B cell (primary cell): Measurements from ENCODE around the gene SLC48A1. TPM values are rescaled to one million over a fixed set of nuclear protein-coding genes. Genes with fewer than 3 reads are reported as not detected.
A peak's percentile ranks its signal among the peaks of the same experiment; 100 is the strongest.

Source experiments
- ATAC-seq: fragments of 200-7000 bp; cut with Tn5 transposase; one replicate; pipeline ENCODE4 v1.10.0; 2021; ENCODE audit warnings: low read depth, mild to moderate bottlenecking, moderate number of reproducible peaks, moderate library complexity
- CTCF ChIA-PET: fragments of 350-600 bp; sonication (Branson Sonifier 250); formaldehyde crosslinking; loops from one replicate; lab custom pipeline; 2021; ENCODE audit warnings: antibody characterized with exemption, inconsistent platforms; lab: Charles Lee
- POLR2A ChIA-PET: fragments of 350-600 bp; sonication (Branson Sonifier 250); formaldehyde crosslinking; loops from one replicate; lab custom pipeline; 2021; ENCODE audit warnings: antibody characterized with exemption; lab: Charles Lee
- DNase-seq: peaks from one replicate; pipeline ENCODE4 v3.0.0; 2013
- H2AFZ ChIP-seq: 2 replicates; pipeline ENCODE4 v1.6.1; 2012; ENCODE audit warnings: mild to moderate bottlenecking, low read depth, low read length; ENCODE audit not compliant: insufficient read depth, poor library complexity, severe bottlenecking
- H3K27ac ChIP-seq, 2 donors: 1 replicate in 1 of 2; 2 replicates in 1 of 2; pipeline ENCODE4 v1.5.1; 2012 to 2013; ENCODE audit warnings: low read length in 2 of 2, mild to moderate bottlenecking in 2 of 2, moderate library complexity in 1 of 2
- H3K27me3 ChIP-seq, 4 experiments: fragments of 200-600 bp in 1 of 4; sonication (generic) in 1 of 4; replicated peaks in 1 of 4; 1 replicate in 2 of 4; 2 replicates in 2 of 4; pipeline versions ENCODE4 v1.6.1 to v1.7.0; 2013 to 2016; ENCODE audit warnings: low read length in 3 of 4, mild to moderate bottlenecking in 2 of 4, mixed read lengths in 1 of 4, moderate library complexity in 1 of 4; ENCODE audit not compliant: insufficient read depth in 4 of 4, control insufficient read depth in 3 of 4; ENCODE audit errors: control extremely low read depth in 1 of 4
- H3K36me3 ChIP-seq, 2 experiments: replicated peaks in 1 of 2; 1 replicate in 1 of 2; 2 replicates in 1 of 2; pipeline versions ENCODE4 v1.6.1 to v1.7.1; 2013; ENCODE audit warnings: low read length in 1 of 2; ENCODE audit not compliant: insufficient read depth in 2 of 2, control insufficient read depth in 1 of 2; ENCODE audit errors: control extremely low read depth in 1 of 2, extremely low read depth in 1 of 2
- H3K4me1 ChIP-seq, 2 donors: fragments of 200-600 bp in 1 of 2; sonication (generic) in 1 of 2; 1 replicate in 1 of 2; 2 replicates in 1 of 2; pipeline versions ENCODE4 v1.5.1 to v1.6.1; 2013 to 2017; ENCODE audit warnings: low read length in 2 of 2; ENCODE audit not compliant: control insufficient read depth in 2 of 2, insufficient read depth in 2 of 2
- H3K4me2 ChIP-seq: replicated peaks from 2 replicates; pipeline ENCODE3; 2012; ENCODE audit warnings: mild to moderate bottlenecking, low read depth, low read length; ENCODE audit not compliant: poor library complexity, severe bottlenecking
- H3K4me3 ChIP-seq, 5 experiments: fragments of 200-600 bp in 1 of 5; sonication (generic) in 1 of 5; 1 replicate in 3 of 5; 2 replicates in 2 of 5; pipeline versions ENCODE4 v1.5.1 to v1.7.0; 2011 to 2016; ENCODE audit warnings: low read length in 4 of 5, mild to moderate bottlenecking in 4 of 5, low read depth in 2 of 5, control low read depth in 1 of 5, moderate library complexity in 1 of 5; ENCODE audit not compliant: insufficient read depth in 1 of 5; ENCODE audit errors: control extremely low read depth in 1 of 5, extremely low read depth in 1 of 5
- H3K79me2 ChIP-seq: fragments of 200-600 bp; sonication (generic); one replicate; pipeline ENCODE4 v1.6.0; 2016; ENCODE audit warnings: low read length; ENCODE audit not compliant: control insufficient read depth, insufficient read depth
- H3K9ac ChIP-seq: fragments of 200-600 bp; sonication (generic); 2 replicates; pipeline ENCODE4 v1.6.1; 2017; ENCODE audit warnings: mild to moderate bottlenecking, low read length, moderate library complexity
- H3K9me3 ChIP-seq, 3 donors: one replicate each; pipeline versions ENCODE4 v1.6.1 to v1.7.1; 2013; ENCODE audit warnings: low read length in 2 of 3; ENCODE audit not compliant: control insufficient read depth in 2 of 3, insufficient read depth in 1 of 3; ENCODE audit errors: control extremely low read depth in 1 of 3
- H4K20me1 ChIP-seq: 2 replicates; pipeline ENCODE4 v1.6.0; 2012; ENCODE audit warnings: mild to moderate bottlenecking, low read length; ENCODE audit not compliant: insufficient read depth, control insufficient read depth, poor library complexity, severe bottlenecking
- H3K27ac Mint-ChIP-seq: one replicate; pipeline ENCODE4 v1.8.0; 2021; ENCODE audit warnings: mixed read lengths
- H3K27me3 Mint-ChIP-seq: one replicate; pipeline ENCODE4 v1.8.0; 2021; ENCODE audit warnings: mixed read lengths
- H3K4me1 Mint-ChIP-seq: one replicate; pipeline ENCODE4 v1.8.0; 2021; ENCODE audit warnings: mixed read lengths
- H3K4me3 Mint-ChIP-seq: one replicate; pipeline ENCODE4 v1.8.0; 2021; ENCODE audit warnings: mixed read lengths
- H3K9me3 Mint-ChIP-seq: one replicate; pipeline ENCODE4 v1.8.0; 2022; ENCODE audit warnings: mixed read lengths; ENCODE audit not compliant: insufficient read depth
- CTCF ChIP-seq: fragments of 200-600 bp; IDR thresholded peaks from one replicate; pipeline ENCODE4 v1.8.0; 2022; ENCODE audit warnings: antibody characterized with exemption, mild to moderate bottlenecking
- EZH2 ChIP-seq: IDR thresholded peaks from 2 replicates; pipeline ENCODE4 v1.6.1; 2012; ENCODE audit warnings: borderline replicate concordance, low read depth, mild to moderate bottlenecking, moderate library complexity, low read length; ENCODE audit not compliant: insufficient read depth, poor library complexity, severe bottlenecking
- WGBS: methylation state at CpG from one replicate; pipeline ENCODE4 v1.1.5; 2013; ENCODE audit warnings: missing lambda C conversion rate; ENCODE audit not compliant: insufficient coverage; 5-methylcytosine and 5-hydroxymethylcytosine counted together
- intact Hi-C: fragments of 100-400 bp; cut with micrococcal nuclease; formaldehyde crosslinking; loops from one replicate; pipeline ENCODE4 v1.10.0; 2022
- polyA plus RNA-seq: library from polyadenylated mRNA; depleted of rRNA; stranded (reverse); fragments of >200 nt; gene quantifications from 2 replicates; pipeline ENCODE4 v1.2.3, GENCODE V29; 2012
- total RNA-seq, 2 donors: library from RNA; stranded (reverse); fragments of 120-200 nt in 1 of 2; gene quantifications; 1 replicate in 1 of 2; 2 replicates in 1 of 2; pipeline versions ENCODE4 v1.2.3 to v1.2.4, GENCODE V29; 2013 to 2022

The SLC48A1 gene
- total and polyA plus RNA-seq, 2 donors (not counting 1 experiment from before 2014, with no cell fraction given): 8.0 to 20.0 TPM

- peaks cover 46 to 59% of the 10 kb centered on the region in 2 donors for H3K4me1 ChIP-seq
- CTCF ChIA-PET: interaction anchor here (0.5 to 14.1 kb wide), 4 partner anchors 10 to 55 kb away, joined by 3 to 452 read pairs (median 152); partner anchors contain the start of gene SLC48A1
- H4K20me1 ChIP-seq: no peaks in the 10 kb centered on the region
- DNase-seq: no peak
- POLR2A ChIA-PET: interaction anchor here (7.3 kb wide), 1 partner anchor 11 kb away, joined by 43 read pairs; no protein-coding TSS in a partner anchor
- no peak overlapping the region for H3K4me3 ChIP-seq
- no peaks in the 10 kb centered on the region for H3K9me3 ChIP-seq
- no peak overlapping the region for H3K27ac ChIP-seq
- 36% methylated on average over 7 of the region's 11 CpGs for WGBS
- H3K4me3 Mint-ChIP-seq: no peak overlapping the region
- H2AFZ ChIP-seq: peak overlapping the region; percentile 9
- H3K27me3 ChIP-seq: no peaks in the 10 kb centered on the region
- H3K27ac Mint-ChIP-seq: peak overlapping the region; percentile 83
- peaks cover 61% of the 10 kb centered on the region for H3K4me1 Mint-ChIP-seq
- TF ChIP-seq EZH2 (no peak), CTCF (no peak)
- no peaks in the 10 kb centered on the region for H3K27me3 Mint-ChIP-seq
- H3K36me3 ChIP-seq: no peaks in the 10 kb centered on the region
- ATAC-seq: peak; percentile 39
- no peaks in the 10 kb centered on the region for H3K9me3 Mint-ChIP-seq
- intact Hi-C loops: no loop called here
- H3K4me2 ChIP-seq: peak overlapping the region; percentile 52
- no peak overlapping the region for H3K9ac ChIP-seq
- H3K79me2 ChIP-seq: no peaks in the 10 kb centered on the region
Measured at GRCh38 chr12:47753021-47754001, 19.7 kb upstream of the SLC48A1 start.

GRCh38 chr12:47754126-47754525 is 18.9 kb upstream of the SLC48A1 start:
- Histone ChIP-seq H4K20me1 (no peaks in the 10 kb centered on the region), H3K9ac (no peak overlapping the region), H3K36me3 (no peaks in the 10 kb centered on the region), H3K27ac (no peak overlapping the region), H3K79me2 (no peaks in the 10 kb centered on the region), H2AFZ (no peak overlapping the region), H3K4me1 (peaks cover 50 to 62% of the 10 kb centered on the region in 2 donors), H3K27me3 (no peaks in the 10 kb centered on the region), H3K9me3 (no peaks in the 10 kb centered on the region), H3K4me2 (no peak overlapping the region), H3K4me3 (no peak overlapping the region)
- no peaks in the 10 kb centered on the region for H3K27me3 Mint-ChIP-seq
- WGBS: 94% methylated on average over 4 of the region's 4 CpGs
- no peak for TF ChIP-seq CTCF
- TF ChIP-seq EZH2: no peak
- ChIA-PET POLR2A (interaction anchor here (1.4 to 7.3 kb wide), 2 partner anchors 12 to 59 kb away, joined by 4 to 43 read pairs; no protein-coding TSS in a partner anchor), CTCF (interaction anchor here (1.8 to 14.1 kb wide), 4 partner anchors 9 to 38 kb away, joined by 4 to 452 read pairs (median 152); partner anchors contain the start of gene SLC48A1)
- H3K4me3 Mint-ChIP-seq: no peak overlapping the region
- DNase-seq: no peak
- no peak for ATAC-seq
- H3K4me1 Mint-ChIP-seq: peaks cover 60% of the 10 kb centered on the region
- H3K27ac Mint-ChIP-seq: no peak overlapping the region
- no peaks in the 10 kb centered on the region for H3K9me3 Mint-ChIP-seq
- intact Hi-C loops: no loop called here
